Nephron (organoid): ENCODE data around the gene MED25.

ENCODE experiments used
- H3K27ac Mint-ChIP-seq, 3 experiments: 2 replicates each; pipeline ENCODE4 v1.8.0; 2020; ENCODE audit warnings: mixed read lengths in 3 of 3, mild to moderate bottlenecking in 2 of 3, moderate library complexity in 1 of 3
- H3K27me3 Mint-ChIP-seq: 2 replicates; pipeline ENCODE4 v1.8.0; 2021; ENCODE audit warnings: low read depth, mild to moderate bottlenecking, moderate library complexity, mixed read lengths
- H3K36me3 Mint-ChIP-seq: 2 replicates; pipeline ENCODE4 v1.8.0; 2020; ENCODE audit warnings: low read depth, mixed read lengths
- H3K4me1 Mint-ChIP-seq: 2 replicates; pipeline ENCODE4 v1.8.0; 2020; ENCODE audit warnings: mixed read lengths
- H3K4me3 Mint-ChIP-seq, 3 experiments: 2 replicates each; pipeline ENCODE4 v1.8.0; 2020; ENCODE audit warnings: mild to moderate bottlenecking in 3 of 3, mixed read lengths in 3 of 3, moderate library complexity in 2 of 3
- H3K9me3 Mint-ChIP-seq: 2 replicates; pipeline ENCODE4 v1.8.0; 2020; ENCODE audit warnings: mixed read lengths
- CTCF ChIP-seq, 3 experiments: fragments of 200-600 bp; sonication (generic); IDR thresholded peaks; one replicate each; pipeline ENCODE4 v1.5.0; 2021; ENCODE audit warnings: antibody characterized with exemption in 3 of 3; ENCODE audit not compliant: unreplicated experiment in 3 of 3

The MED25 gene

GRCh38 chr19:49843265-49843664 is 25.2 kb downstream of the MED25 start:
- Mint-ChIP-seq H3K36me3 (peaks cover 42% of the 10 kb centered on the region), H3K9me3 (peaks cover 2% of the 10 kb centered on the region), H3K27ac (no peak overlapping the region), H3K27me3 (no peaks in the 10 kb centered on the region), H3K4me1 (no peaks in the 10 kb centered on the region), H3K4me3 (no peak overlapping the region)
- no peak for TF ChIP-seq CTCF (IDR thresholded peaks at IDR 0.05; ENCODE audit: unreplicated experiment in 3 of 3)

GRCh38 chr19:49844138-49845095 is 26.3 kb downstream of the MED25 start:
- Mint-ChIP-seq H3K36me3 (peaks cover 42% of the 10 kb centered on the region), H3K4me3 (no peak overlapping the region), H3K9me3 (peaks cover 8% of the 10 kb centered on the region), H3K27ac (no peak overlapping the region), H3K4me1 (no peaks in the 10 kb centered on the region), H3K27me3 (no peaks in the 10 kb centered on the region)
- no peak for TF ChIP-seq CTCF (IDR thresholded peaks at IDR 0.05; ENCODE audit: unreplicated experiment in 3 of 3)

- H3K9me3 Mint-ChIP-seq: peaks cover 15% of the 10 kb centered on the region
- no peak overlapping the region for H3K27ac Mint-ChIP-seq
- peaks cover 4% of the 10 kb centered on the region for H3K4me1 Mint-ChIP-seq
- no peak overlapping the region for H3K4me3 Mint-ChIP-seq
- H3K36me3 Mint-ChIP-seq: peaks cover 41% of the 10 kb centered on the region
- TF ChIP-seq CTCF (IDR thresholded peaks at IDR 0.05; ENCODE audit: unreplicated experiment in 3 of 3): no peak
- no peaks in the 10 kb centered on the region for H3K27me3 Mint-ChIP-seq
These were observed 27.3 kb downstream of the MED25 start for GRCh38 chr19:49845414-49845813.

DNA sequence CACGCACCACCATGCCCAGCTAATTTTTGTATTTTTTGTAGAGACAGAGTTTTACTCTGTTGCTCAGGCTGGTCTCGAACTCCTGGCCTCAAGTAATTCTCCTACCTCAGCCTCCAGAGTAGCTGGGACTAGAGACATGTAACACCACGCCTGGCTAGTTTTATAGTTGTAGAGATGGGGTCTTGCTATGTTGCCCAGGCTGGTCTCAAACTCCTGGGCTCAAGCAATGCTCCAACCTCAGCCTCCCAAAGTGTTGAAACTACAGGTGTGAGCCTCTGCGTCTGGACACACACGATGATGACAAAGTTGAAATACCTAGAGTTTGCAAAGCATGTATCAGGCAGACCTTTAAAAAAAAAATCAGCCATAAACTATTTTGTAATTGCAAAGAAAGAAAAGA is 28.3 kb downstream of the MED25 start:
- peaks cover 4% of the 10 kb centered on the region for H3K4me1 Mint-ChIP-seq
- H3K9me3 Mint-ChIP-seq: peaks cover 15% of the 10 kb centered on the region
- H3K27ac Mint-ChIP-seq: no peak overlapping the region
- no peak for TF ChIP-seq CTCF (IDR thresholded peaks at IDR 0.05; ENCODE audit: unreplicated experiment in 3 of 3)
- H3K27me3 Mint-ChIP-seq: no peaks in the 10 kb centered on the region
- H3K4me3 Mint-ChIP-seq: peak overlapping the region in 2 of 3 experiments; percentile 15 to 54
- peaks cover 35% of the 10 kb centered on the region for H3K36me3 Mint-ChIP-seq

- Mint-ChIP-seq H3K9me3 (peaks cover 15% of the 10 kb centered on the region), H3K4me1 (peaks cover 14% of the 10 kb centered on the region), H3K27ac (peak overlapping the region in 2 of 3 experiments; percentile 3 to 11), H3K36me3 (peaks cover 35% of the 10 kb centered on the region), H3K27me3 (no peaks in the 10 kb centered on the region), H3K4me3 (peak overlapping the region; percentile 53 to 73 (median 68))
- no peak for TF ChIP-seq CTCF (IDR thresholded peaks at IDR 0.05; ENCODE audit: unreplicated experiment in 3 of 3)
These were observed 29.9 kb downstream of the MED25 start for GRCh38 chr19:49847731-49848696.
